OCI-LY7 (cell line): ENCODE data around the gene CDK4. TPM values are rescaled to one million over a fixed set of nuclear protein-coding genes. Genes with fewer than 3 reads are reported as not detected.
"Not testable (repeated sequence)": the region's sequence is repeated elsewhere in the genome, so short reads cannot be mapped to it uniquely, and the experiment has no call there.

ENCODE experiments used
- BruUV-seq: library from RNA; stranded (reverse); fragments of 400-500 nt; replicated peaks from 2 replicates; lab custom pipeline; 2021; lab: Mats Ljungman, UMichigan
- CTCF ChIA-PET: fragments of 300-600 bp; sonication (Branson Sonifier 250); formaldehyde crosslinking; loops from one replicate; lab custom pipeline; 2022; ENCODE audit warnings: antibody characterized with exemption; ENCODE audit not compliant: unreplicated experiment; lab: Charles Lee
- POLR2A ChIA-PET: fragments of 300-600 bp; sonication (Branson Sonifier 250); formaldehyde crosslinking; loops from one replicate; lab custom pipeline; 2022; ENCODE audit warnings: antibody characterized with exemption; lab: Charles Lee
- DNase-seq: peaks from one replicate; pipeline ENCODE4 v3.0.0-alpha.2; 2015; ENCODE audit warnings: low spot score
- H2AFZ ChIP-seq: fragments of 200-600 bp; sonication (generic), shearing (Covaris generic); 2 replicates; pipeline ENCODE4 v1.6.1; 2014; ENCODE audit warnings: mild to moderate bottlenecking, antibody characterized with exemption, low read length, moderate library complexity
- H3K27ac ChIP-seq: fragments of 200-600 bp; sonication (generic); 2 replicates; pipeline ENCODE4 v1.5.1; 2014; ENCODE audit warnings: mixed run types, low read depth, mild to moderate bottlenecking, moderate library complexity, low read length, inconsistent platforms; ENCODE audit not compliant: poor library complexity, severe bottlenecking
- H3K36me3 ChIP-seq: fragments of 200-600 bp; sonication (generic); 2 replicates; pipeline ENCODE4 v1.6.1; 2014; ENCODE audit warnings: mild to moderate bottlenecking, antibody characterized with exemption, low read length, moderate library complexity, mixed read lengths; ENCODE audit not compliant: insufficient read depth
- H3K4me1 ChIP-seq: fragments of 200-600 bp; sonication (generic); 2 replicates; pipeline ENCODE4 v1.5.1; 2014; ENCODE audit warnings: mild to moderate bottlenecking, low read length; ENCODE audit not compliant: insufficient read depth, poor library complexity, severe bottlenecking
- H3K4me2 ChIP-seq: fragments of 200-600 bp; sonication (generic); 2 replicates; pipeline ENCODE4 v1.6.1; 2014; ENCODE audit warnings: mild to moderate bottlenecking, low read length
- H3K4me3 ChIP-seq: fragments of 200-600 bp; sonication (generic); 2 replicates; pipeline ENCODE4 v1.5.1; 2014; ENCODE audit warnings: mild to moderate bottlenecking, low read depth, low read length; ENCODE audit not compliant: poor library complexity, severe bottlenecking
- H3K79me2 ChIP-seq: fragments of 200-600 bp; sonication (generic); 2 replicates; pipeline ENCODE4 v1.6.1; 2016; ENCODE audit warnings: low read depth, mild to moderate bottlenecking, low read length, moderate library complexity, mixed read lengths; ENCODE audit not compliant: insufficient read depth
- H3K9me2 ChIP-seq: fragments of 200-600 bp; sonication (generic); 2 replicates; pipeline ENCODE4 v1.6.1; 2016; ENCODE audit warnings: mild to moderate bottlenecking, low read length, mixed read lengths; ENCODE audit not compliant: insufficient read depth
- H3K9me3 ChIP-seq: fragments of 200-600 bp; sonication (generic); 2 replicates; pipeline ENCODE4 v1.6.1; 2014; ENCODE audit warnings: mild to moderate bottlenecking, mixed run types, low read length, mixed read lengths
- H4K20me1 ChIP-seq: fragments of 200-600 bp; sonication (generic); 2 replicates; pipeline ENCODE4 v1.6.1; 2014; ENCODE audit warnings: mild to moderate bottlenecking, antibody characterized with exemption, low read length, moderate library complexity, mixed read lengths; ENCODE audit not compliant: insufficient read depth
- CTCF ChIP-seq: fragments of 200-600 bp; sonication (generic); conservative IDR thresholded peaks from 2 replicates; pipeline ENCODE4 v1.5.1; 2014; ENCODE audit warnings: mild to moderate bottlenecking, antibody characterized with exemption, low read length, moderate library complexity, mixed read lengths
- EZH2phosphoT487 ChIP-seq: fragments of 200-600 bp; sonication (generic); IDR thresholded peaks from 2 replicates; pipeline ENCODE4 v1.6.1; 2018; ENCODE audit warnings: low read depth, borderline replicate concordance, mild to moderate bottlenecking, mixed run types, antibody characterized with exemption, low read length, moderate library complexity, mixed read lengths
- intact Hi-C: fragments of 100-400 bp; cut with micrococcal nuclease; formaldehyde crosslinking; loops from one replicate; pipeline ENCODE4 v1.10.0; 2022; ENCODE audit not compliant: unreplicated experiment
- total RNA-seq, 2 experiments: library from RNA; depleted of rRNA in 1 of 2; stranded (reverse); fragments of >200 nt in 1 of 2; shearing (Covaris generic) in 1 of 2; gene quantifications; 2 replicates each; pipeline ENCODE4 v1.2.3, GENCODE V29; 2014 to 2022

Gene CDK4
- total RNA-seq, 2 experiments from 2014 or later: 192 to 280 TPM

- intact Hi-C loops: no loop called here
- no peak overlapping the region for H3K4me2 ChIP-seq
- ChIA-PET CTCF (interaction anchor here (0.6 kb wide), 1 partner anchor 1767 kb away, joined by 3 read pairs; no protein-coding TSS in a partner anchor), POLR2A (interaction anchor here (1.2 kb wide), 1 partner anchor 29 kb away, joined by 4 read pairs; the partner anchor contains the start of gene OS9)
- no peaks in the 10 kb centered on the region for H3K9me3 ChIP-seq
- no peaks in the 10 kb centered on the region for H4K20me1 ChIP-seq
- BruUV-seq: no TSS peak
- H3K27ac ChIP-seq: no peak overlapping the region
- no peak overlapping the region for H3K4me3 ChIP-seq
- H3K4me1 ChIP-seq: peaks cover 8% of the 10 kb centered on the region
- H2AFZ ChIP-seq: no peak overlapping the region
- H3K9me2 ChIP-seq: no peaks in the 10 kb centered on the region
- H3K79me2 ChIP-seq: no peaks in the 10 kb centered on the region
- DNase-seq: no peak
- TF ChIP-seq CTCF: no peak
- no peak for TF ChIP-seq EZH2phosphoT487
- H3K36me3 ChIP-seq: peaks cover 56% of the 10 kb centered on the region
Observed at GRCh38 chr12:57722716-57723629, 29.1 kb downstream of the CDK4 start.

GRCh38 chr12:57721846-57722608, 30.1 kb downstream of the CDK4 start:
- DNase-seq, H4K20me1 ChIP-seq, H2AFZ ChIP-seq, H3K79me2 ChIP-seq, intact Hi-C loops, CTCF ChIA-PET, H3K27ac ChIP-seq, H3K4me2 ChIP-seq, H3K4me3 ChIP-seq, H3K9me2 ChIP-seq, H3K4me1 ChIP-seq, BruUV-seq, H3K9me3 ChIP-seq: not testable (repeated sequence)
- H3K36me3 ChIP-seq: peaks cover 54% of the 10 kb centered on the region
- POLR2A ChIA-PET: interaction anchor here (1.2 kb wide), 1 partner anchor 28 kb away, joined by 4 read pairs; the partner anchor contains the start of gene OS9
